GF-D8 (cell line): Measurements from ENCODE around the gene MRPL21.
"Not testable (repeated sequence)": the region's sequence is repeated elsewhere in the genome, so short reads cannot be mapped to it uniquely, and the experiment has no call there.

Experiments
- DNase-seq: peaks from one replicate; lab custom pipeline; 2025; lab: John Stamatoyannopoulos, UW

Gene MRPL21

DNA sequence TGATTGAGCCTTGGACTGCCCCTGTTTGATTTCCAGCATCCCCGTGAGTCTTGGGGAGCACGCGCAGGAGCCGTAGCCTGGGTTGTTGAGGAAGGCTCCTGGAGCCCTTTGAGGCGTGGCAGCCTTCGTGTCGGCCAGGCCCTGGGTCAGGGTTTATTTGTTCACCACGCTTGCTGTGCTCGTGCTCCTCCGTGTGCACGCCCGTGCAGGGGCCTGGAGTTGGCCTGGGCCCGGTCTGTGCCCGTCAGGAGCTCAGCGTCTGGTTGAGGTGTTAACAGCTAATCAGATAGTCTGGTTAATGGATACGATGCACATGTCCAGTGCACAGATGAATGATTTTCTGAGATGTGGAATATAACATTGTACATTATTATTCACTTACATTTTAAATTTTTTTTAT is 8.1 kb upstream of the MRPL21 start:
- no peak for DNase-seq

- no peak for DNase-seq
Measured at GRCh38 chr11:68910965-68911364, 7.3 kb upstream of the MRPL21 start.

DNA sequence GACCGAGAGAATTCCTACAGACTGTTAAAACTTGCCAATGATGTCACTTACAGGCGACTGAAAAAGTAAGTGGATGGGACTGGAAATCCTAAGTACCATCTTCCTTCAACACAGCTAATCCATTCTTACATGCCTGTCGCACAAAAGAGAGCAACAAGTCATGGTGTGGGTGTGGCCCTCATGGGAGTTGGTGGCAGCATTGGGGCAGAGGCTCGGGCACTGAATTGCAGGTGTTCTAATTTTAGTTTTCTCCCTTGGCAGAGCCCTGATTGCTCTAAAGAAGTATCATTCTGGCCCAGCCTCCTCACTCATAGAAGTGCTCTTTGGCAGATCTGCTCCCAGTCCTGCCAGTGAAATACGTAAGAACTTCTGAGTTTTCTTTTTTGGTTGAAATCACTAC is 4.6 kb upstream of the MRPL21 start:
- no peak for DNase-seq

- DNase-seq = no peak
Measured at GRCh38 chr11:68905421-68906360, 2.1 kb upstream of the MRPL21 start.

GRCh38 chr11:68904248-68904847 is 716 bp upstream of the MRPL21 start:
- DNase-seq = no peak

DNA sequence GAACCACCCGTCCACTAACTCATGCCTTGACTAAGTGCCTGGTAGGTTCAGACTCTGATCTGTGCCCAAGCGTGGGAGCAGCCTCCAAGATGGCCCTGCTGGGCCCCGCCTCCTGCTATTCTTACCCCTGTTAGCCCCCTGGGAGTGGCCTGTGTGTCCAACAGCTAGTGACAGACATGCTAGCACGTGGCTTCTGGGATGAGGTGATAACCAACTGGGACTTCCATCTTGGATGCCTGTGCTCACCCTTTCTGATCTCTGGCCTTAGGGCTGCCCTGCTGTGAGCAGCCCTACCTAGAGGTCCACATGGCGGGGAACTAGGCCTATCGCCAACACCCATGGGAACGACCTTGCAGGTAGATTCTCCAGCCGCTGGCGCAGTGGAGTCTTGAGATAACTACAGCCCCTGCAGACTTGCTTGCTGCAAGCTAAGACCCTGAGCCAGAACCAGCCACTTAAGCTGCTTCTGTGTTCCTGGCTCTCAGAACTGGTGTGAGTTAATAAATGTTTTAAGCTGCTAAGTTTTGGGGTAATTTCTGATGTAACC is 2.7 kb downstream of the MRPL21 start:
- no peak for DNase-seq

DNA sequence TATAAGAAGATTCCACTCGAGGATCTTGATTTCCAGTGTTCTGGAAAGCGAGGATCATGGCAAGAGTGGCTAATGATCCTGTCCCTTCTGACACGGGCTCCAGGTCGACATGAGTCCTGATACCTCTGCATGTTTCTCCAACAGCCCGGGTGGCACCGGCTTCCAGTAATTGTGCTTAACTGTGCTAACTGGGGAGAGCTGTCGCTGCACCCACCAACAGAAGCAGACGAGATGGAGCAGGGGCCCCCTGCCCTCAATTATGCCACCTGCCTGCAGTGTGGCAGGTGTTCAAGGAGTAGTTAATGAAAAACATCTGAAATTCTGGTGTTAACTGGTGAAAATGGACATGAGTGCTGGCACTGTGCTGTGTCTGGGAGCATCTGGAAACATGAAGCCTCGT is 6.2 kb downstream of the MRPL21 start:
- DNase-seq = no peak

DNA sequence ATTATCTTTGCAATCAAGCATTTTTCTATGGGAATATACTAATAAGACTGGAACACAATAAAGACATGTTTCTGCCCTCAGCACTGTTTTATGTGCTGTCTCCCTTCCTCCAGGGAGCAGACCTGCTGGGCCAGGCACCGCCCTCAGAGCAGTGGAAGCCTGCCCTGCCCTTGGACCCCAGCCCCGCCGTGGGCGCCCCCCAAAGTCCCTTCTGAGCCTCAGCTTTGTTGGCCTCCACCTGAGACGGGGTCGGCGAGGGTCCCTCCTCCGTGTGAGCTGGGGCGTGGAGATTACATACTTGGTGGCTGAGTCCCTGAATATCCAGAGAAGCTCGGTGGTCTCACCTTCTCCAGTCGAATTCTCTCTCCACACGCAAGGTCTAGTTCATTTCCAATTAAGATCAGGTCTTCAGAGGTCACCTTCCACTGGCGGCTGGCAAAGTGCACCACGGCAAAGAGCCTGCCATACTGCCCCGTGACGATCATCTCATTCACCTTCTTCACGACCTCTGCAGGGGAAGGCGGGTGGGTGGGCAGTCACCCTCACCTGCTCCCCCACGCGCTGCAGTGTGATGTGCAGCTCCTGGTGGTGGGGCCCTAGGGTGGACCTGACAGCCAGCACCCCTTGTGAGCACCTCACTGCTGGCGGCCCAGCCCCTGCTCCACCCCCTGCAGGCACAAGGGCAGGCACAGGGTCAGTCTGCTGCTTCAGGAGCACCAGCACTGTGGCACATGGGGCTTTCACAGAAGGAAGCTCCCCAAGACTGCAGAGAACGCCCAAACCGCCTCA is 7.3 kb downstream of the MRPL21 start:
- no peak for DNase-seq

DNA sequence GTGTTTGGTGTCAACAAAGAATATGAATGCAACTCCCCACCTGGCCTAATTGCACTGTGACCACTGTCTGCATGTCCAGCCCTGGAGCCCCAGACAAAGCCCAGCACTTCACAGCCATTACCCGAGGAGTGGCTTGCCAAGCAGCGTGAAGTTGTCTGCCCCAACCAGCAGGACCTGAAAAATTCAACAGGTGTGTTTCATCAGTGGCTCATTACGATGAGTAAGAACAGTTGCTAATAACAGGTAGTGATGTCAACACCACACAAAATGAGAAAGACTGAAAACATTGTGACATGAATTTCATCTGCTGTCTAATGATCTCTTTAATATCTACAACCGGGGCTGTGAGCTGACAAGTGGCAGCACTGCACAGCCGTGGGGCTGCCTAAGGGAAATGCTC is 10.3 kb downstream of the MRPL21 start:
- no peak for DNase-seq

DNA sequence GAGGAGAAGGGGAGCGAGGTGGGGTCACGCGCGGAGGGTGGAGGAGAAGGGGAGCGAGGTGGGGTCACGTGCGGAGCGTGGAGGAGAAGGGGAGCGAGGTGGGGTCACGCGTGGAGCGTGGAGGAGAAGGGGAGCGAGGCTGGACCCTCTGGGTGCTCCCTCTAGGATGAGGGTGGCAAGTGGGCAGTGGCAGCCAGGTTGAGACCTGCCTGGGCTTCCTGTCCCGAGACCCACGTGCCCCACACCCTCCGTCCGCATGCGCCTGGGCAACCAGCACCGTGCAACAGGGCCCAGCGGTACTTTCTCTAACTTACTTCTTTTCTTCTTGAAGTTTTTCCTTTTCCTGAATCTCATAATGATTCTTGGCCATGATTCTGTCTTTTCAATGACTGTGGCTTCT is 11.1 kb downstream of the MRPL21 start:
- no peak for DNase-seq

- DNase-seq = no peak
Measured at GRCh38 chr11:68891351-68891948, 12.2 kb downstream of the MRPL21 start.

- no peak for DNase-seq
Measured at GRCh38 chr11:68890490-68891231, 13.0 kb downstream of the MRPL21 start.

- DNase-seq = no peak
Measured at GRCh38 chr11:68889948-68890446, 13.6 kb downstream of the MRPL21 start.

GRCh38 chr11:68884827-68885226 is 18.8 kb downstream of the MRPL21 start:
- not testable (repeated sequence) for DNase-seq

DNA sequence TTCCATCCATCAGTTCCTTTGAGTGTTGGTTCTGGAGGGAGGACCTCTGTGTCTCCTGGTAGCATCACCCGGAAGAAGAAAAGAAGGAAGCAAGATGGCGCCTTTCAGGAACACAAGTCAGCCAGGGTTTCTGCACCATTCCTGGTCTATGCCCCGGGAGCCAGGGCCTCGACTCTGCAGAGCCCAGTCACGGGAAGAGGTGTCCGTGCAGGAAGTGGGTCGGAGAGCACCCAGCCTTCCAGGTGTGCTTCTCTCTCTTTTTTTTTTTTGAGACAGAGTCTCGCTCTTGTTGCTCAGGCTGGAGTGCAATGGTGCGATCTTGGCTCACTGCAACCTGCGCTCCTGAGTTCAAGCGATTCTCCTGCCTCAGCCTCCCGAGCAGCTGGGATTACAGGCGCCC is 21.2 kb downstream of the MRPL21 start:
- no peak for DNase-seq

GRCh38 chr11:68881320-68881719 is 22.3 kb downstream of the MRPL21 start:
- no peak for DNase-seq

- DNase-seq = no peak
Measured at GRCh38 chr11:68880851-68881250, 22.8 kb downstream of the MRPL21 start.

DNA sequence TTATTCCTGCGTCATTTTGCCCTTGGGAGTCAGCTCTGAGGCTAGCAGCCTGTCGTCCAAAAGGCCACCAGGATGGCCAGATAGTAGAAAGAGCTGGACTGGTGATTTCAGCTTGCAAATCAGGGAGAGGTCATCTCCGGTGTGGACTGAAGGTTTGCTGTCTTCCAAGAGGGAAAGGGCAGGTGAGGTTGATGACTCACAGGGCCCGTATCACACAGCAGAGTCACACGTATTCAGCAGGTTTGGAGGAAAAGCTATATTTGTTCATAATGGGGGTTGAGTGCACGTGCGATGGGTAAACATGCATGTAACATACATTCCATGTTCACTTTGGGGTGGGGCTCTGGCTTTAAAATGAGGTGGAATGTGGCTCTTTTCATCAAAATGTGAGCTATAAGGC is 25.6 kb downstream of the MRPL21 start:
- no peak for DNase-seq

- no peak for DNase-seq
Measured at GRCh38 chr11:68872216-68873003, 31.2 kb downstream of the MRPL21 start.

DNA sequence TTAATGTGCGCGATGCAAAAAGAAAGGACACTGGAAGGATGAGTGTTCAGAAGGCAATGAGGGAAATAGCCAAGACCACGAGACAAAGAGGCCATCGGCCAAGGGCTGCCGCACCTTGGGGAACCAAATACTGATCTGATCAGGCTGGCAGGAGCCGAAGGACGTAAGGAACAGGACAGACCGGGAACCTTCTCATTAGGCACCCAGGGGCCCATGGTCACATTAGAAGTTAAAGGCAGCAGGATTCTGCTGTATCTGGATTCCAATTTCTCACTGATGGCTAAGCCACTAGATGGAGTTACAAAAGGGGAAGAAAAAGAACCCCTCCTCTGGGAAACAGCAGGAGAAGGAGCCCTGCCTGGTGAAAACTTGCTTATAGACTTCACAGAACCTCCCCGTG is 33.2 kb downstream of the MRPL21 start:
- peak; percentile 18 for DNase-seq
